Activated CD4-positive, alpha-beta T cell treated with anti-CD3 and anti-CD28 coated beads for 24 hours (primary cell): Measurements from ENCODE around the gene MAGED1.
"Not testable (repeated sequence)": the region's sequence is repeated elsewhere in the genome, so short reads cannot be mapped to it uniquely, and the experiment has no call there.

Source experiments
- DNase-seq, 2 donors: peaks; one replicate each; pipeline ENCODE4 v3.0.0-alpha.2; 2020; ENCODE audit warnings: low read depth in 2 of 2

Gene MAGED1

DNA sequence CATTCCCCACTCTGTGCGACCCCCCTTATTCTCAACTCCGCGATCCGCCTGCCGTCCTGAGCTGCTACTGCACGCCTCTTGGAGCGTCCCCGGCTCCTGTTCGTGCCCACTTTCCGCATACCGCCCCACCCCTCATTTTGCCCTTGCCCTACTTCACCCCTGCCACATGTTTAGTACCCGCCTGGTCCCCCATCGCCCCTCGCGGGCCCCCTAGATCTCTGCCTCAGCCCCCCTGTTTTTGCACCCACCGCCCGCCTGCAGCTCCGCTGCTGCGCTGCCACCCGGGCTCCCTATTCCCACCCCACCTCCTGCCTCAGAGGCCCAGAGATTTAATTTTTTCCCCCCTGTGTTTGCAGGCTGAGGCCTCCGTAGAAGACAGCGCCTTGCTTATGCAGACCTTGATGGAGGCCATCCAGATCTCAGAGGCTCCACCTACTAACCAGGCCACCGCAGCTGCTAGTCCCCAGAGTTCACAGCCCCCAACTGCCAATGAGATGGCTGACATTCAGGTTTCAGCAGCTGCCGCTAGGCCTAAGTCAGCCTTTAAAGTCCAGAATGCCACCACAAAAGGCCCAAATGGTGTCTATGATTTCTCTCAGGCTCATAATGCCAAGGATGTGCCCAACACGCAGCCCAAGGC, 1.4 kb downstream of the MAGED1 start:
- DNase-seq: no peak

DNA sequence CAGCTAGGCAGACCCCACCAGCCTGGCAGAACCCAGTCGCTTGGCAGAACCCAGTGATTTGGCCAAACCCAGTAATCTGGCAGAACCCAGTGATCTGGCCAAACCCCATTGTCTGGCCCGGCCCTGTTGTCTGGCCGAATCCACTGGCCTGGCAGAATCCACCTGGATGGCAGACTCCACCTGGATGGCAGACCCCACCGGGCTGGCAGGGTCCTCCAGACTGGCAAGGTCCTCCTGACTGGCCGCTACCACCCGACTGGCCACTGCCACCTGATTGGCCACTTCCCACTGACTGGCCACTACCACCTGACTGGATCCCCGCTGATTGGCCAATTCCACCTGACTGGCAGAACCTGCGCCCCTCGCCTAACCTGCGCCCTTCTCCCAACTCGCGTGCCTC, 3.2 kb downstream of the MAGED1 start:
- no peak for DNase-seq

DNA sequence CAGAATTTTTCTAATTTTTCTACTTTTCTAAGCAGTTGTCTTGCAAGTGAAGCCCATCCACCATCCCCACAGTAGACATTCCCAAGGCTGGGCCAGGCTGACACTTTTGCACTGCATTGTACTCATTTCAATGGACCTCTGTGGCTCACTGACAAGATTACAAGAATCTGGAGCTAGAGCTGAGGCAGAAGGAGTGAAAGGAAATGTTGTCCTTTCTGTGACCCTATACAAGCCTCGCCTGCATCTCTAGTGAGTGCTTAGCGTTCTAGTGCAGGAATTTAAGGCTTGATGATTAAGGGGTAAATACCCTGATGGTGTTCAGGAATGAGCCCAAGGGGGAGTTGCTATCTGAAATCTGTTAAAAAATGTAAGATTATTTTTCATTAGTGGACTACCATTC, 6.3 kb downstream of the MAGED1 start:
- no peak for DNase-seq

DNA sequence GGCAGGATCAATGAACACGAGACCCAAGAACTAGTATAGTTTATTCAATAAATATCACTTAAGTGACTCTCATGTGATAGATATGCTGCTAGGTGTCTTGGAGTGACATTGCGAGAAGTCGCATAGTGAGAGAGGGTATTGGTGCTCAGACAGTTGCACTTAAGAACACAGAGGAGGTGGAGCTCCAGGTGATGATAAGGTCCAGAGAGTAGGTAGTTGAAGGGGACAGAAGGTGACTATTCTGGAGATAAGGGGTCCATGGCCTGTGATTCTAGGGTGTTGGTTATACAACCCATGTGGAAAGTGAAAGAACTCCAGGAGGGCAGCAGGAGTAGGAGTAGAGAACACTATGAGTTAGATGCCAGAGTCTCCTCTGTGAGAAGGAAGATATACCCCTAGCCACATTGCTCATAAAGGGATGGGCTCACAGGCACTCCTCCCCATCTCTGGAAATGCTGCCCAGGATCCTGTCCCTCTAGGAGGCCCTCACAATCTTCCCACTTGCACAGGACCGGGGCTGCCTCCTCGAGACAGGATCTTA, 9.2 kb downstream of the MAGED1 start:
- DNase-seq: no peak

DNA sequence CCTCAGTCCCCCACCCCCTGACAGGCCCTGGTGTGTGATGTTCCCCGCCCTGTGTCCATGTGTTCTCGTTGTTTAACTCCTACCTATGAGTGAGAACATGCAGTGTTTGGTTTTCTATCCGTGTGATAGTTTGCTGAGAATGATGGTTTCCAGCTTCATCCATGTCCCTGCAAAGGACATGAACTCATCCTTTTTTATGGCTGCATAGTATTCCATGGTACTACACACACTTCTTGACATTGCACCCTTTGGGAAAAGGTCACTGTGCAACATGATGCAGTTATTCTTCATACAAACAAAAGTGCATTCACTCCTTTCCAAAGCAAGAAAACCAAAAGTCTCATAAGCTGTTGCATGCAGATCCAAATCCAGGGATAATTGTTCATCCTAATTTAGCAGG, 11.7 kb downstream of the MAGED1 start:
- not testable (repeated sequence) for DNase-seq

DNA sequence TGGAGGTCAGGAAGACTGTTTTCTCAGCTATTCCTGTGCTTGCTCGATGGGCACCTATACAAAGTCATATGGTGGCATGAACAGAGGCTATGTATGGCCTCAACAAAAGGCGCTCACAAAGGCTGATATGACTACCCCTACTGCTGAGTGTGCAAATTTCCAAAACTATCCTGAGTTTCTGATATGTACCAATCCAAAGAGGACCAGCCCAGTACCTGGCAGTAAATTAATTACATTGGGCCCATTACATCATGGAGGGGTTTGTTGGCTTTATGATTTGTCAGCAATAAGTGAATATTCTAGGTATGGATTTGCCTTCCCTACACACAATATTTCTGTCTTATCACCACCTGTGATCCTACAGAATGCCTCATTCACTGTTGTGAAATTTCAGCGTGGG, 12.3 kb downstream of the MAGED1 start:
- DNase-seq: no peak

DNA sequence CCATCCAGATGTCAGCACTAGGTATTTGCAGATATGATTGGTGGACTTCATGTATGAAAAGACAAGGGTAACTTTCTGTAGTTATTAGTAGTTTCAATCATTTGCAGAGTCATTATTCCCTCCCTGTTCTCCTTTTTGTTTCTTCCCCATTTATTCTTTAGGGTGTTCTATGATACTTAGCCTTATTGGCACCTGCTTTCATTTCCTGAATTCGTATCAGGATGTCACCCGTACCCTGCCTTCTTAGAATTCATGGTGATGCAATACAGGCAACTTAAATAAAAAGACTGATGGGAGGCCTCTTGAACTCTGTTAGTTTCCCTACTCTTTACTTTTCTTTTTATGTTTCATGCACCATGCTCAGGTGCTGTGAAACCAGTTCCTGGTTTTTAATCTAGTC, 24.2 kb downstream of the MAGED1 start:
- no peak for DNase-seq

DNA sequence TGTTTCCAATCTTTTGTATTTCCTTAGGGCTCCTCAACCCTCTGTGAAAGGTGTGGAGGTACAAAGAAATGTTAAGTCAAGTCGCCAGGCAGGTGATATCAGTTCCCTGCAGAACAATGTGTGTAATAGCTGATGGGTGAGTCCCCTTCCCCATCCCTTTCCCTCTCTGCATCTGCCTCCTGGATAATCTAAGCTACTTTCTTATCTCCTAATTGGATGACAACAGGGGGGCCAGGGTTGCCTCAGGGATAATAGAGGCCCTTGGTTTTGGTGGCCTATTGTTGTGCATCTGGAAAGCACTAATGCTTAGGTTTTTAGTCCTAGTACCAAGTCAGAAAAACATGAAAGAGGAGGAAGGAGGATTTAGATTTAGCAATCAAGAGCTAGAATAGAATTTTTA, 29.1 kb downstream of the MAGED1 start:
- DNase-seq: no peak

DNA sequence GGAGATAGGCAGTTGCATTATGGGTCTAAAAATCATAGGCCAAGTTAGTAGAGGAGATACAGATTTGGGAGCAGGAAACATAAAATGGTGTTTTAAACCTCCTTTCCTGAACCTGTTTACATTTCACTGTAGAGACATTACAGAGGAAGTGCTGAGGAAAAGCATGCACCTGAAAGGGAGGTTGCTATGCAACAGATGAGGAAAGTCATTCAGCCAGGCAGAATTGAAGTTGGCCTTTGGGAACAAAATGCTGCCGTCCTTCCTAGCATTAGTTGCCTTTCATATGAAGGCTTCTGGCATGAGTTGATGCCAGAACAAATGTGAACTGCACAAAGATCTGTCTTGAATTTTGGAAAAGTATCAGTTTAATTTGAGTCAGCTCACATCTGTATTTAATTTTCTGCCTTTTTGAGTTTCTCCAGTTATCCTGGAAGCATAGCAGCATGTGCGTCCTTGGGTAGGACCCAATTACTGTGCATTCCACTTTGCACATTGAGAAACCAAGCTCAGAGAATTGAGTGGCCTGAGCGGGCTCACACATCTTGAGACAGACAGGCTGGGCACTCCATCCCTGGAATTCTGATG, 38.2 kb downstream of the MAGED1 start:
- DNase-seq: no peak
